Activated T-cell treated with anti-CD3 and anti-CD28 coated beads, Interleukin-2, amount 50 U/mL, for 24 hours (primary cell): ENCODE data around the gene FAM241A.

ENCODE experiments used
- DNase-seq: peaks from one replicate; pipeline ENCODE4 v3.0.0-alpha.2; 2020
- H3K27ac Mint-ChIP-seq: 2 replicates; pipeline ENCODE4 v1.8.0; 2020; ENCODE audit warnings: mild to moderate bottlenecking, mixed read lengths
- H3K27me3 Mint-ChIP-seq: 2 replicates; pipeline ENCODE4 v1.8.0; 2020; ENCODE audit warnings: mixed read lengths
- H3K36me3 Mint-ChIP-seq: 2 replicates; pipeline ENCODE4 v1.8.0; 2020; ENCODE audit warnings: low read depth, mixed read lengths
- H3K4me1 Mint-ChIP-seq: 2 replicates; pipeline ENCODE4 v1.8.0; 2020; ENCODE audit warnings: low read depth, mixed read lengths
- H3K4me3 Mint-ChIP-seq: 2 replicates; pipeline ENCODE4 v1.8.0; 2020; ENCODE audit warnings: mild to moderate bottlenecking, moderate library complexity, mixed read lengths
- H3K9me3 Mint-ChIP-seq: 2 replicates; pipeline ENCODE4 v1.8.0; 2020; ENCODE audit warnings: mixed read lengths

Gene FAM241A

DNA sequence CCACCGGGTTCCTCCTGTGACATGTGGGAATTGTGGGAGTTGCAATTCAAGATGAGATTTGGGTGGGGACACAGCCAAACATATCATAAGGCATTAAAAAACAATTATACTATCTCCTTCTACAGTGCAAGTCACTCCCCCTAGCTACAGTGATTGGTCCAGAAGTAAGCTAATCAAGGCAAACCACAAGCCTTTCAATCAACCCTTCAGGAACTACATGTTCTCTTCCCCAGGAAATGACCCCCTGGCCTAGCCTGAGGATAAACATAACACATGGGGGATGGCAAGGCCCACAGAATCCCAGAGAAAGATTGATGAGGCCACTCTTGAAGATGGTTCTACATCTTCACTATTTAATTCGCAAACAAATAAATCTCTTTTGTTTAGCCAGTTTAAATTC, 25.2 kb upstream of the FAM241A start:
- H3K4me1 Mint-ChIP-seq = peaks cover 20% of the 10 kb centered on the region
- H3K27me3 Mint-ChIP-seq = peaks cover 5% of the 10 kb centered on the region
- H3K36me3 Mint-ChIP-seq = peaks cover 2% of the 10 kb centered on the region
- peak overlapping the region; percentile 97 for H3K27ac Mint-ChIP-seq
- DNase-seq = no peak
- H3K4me3 Mint-ChIP-seq = no peak overlapping the region
- peaks cover 8% of the 10 kb centered on the region for H3K9me3 Mint-ChIP-seq

DNA sequence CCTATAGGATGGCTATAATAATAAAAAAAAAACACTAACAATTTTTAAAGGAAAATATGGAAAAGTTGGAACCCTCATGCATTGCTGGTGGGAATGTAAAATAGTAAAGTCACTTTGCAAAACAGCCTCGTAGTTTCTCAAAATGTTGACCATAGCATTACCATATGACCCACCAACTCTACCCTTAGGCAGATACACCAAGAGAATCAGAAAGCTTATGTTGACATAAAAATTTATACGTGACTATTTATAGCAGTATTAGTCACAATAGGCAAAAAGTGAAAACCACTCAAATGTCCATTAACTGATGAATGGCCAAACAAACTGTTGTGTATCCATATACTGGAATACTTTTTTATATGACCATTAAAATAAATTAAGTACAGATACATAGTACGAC, 19.8 kb upstream of the FAM241A start:
- Mint-ChIP-seq H3K9me3 (no peaks in the 10 kb centered on the region), H3K27ac (no peak overlapping the region), H3K4me3 (no peak overlapping the region), H3K36me3 (no peaks in the 10 kb centered on the region), H3K27me3 (peaks cover 12% of the 10 kb centered on the region), H3K4me1 (peaks cover 12% of the 10 kb centered on the region)
- no peak for DNase-seq

DNA sequence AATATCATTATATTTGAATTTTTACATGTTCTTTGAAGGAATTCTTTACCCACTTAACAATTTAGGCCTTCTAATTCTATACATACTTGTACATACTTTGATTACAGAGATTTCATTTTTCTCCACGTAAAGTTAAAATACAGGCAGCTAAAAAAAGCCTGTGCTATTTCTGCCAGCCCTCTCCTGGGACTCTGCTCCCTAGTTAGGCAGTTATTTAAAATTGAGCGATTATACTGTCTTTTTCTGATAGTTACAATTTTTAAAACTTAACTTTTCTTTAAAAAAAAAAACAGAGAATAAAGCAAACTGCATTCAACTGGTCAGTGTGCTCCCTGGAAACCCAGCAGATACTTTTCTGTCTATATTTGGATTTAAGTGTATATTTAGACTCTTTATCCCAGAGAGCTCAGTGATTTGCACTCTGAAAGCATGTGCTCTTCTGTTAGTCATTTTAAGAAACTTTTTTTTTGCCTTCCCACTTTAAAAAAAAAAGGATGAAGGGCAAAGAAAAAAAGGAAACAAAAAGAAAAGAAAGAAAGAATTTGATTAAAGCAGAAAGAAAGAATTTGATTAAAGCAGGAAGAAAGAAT, 18.1 kb upstream of the FAM241A start:
- DNase-seq = no peak
- no peak overlapping the region for H3K4me3 Mint-ChIP-seq
- no peaks in the 10 kb centered on the region for H3K36me3 Mint-ChIP-seq
- no peak overlapping the region for H3K27ac Mint-ChIP-seq
- H3K27me3 Mint-ChIP-seq = peaks cover 12% of the 10 kb centered on the region
- peaks cover 15% of the 10 kb centered on the region for H3K4me1 Mint-ChIP-seq
- H3K9me3 Mint-ChIP-seq = no peaks in the 10 kb centered on the region

DNA sequence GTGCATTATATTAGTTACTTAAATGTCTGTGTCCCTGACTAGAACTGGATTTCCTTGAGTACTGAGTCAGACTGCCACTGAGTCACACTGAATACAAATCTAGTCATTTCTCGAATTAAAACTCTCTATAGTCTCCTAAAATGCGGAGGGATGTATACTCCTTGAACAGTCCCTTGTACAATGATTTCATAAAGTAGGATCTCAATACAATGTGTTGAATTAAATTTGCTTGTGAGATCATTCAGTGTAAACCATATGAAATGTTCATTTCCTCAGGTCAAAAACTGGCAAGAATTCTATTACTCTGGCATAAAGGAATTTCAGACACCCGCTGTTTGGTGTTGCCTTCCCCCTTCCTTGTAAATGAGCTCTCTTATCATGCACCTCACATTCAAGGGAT, 17.5 kb upstream of the FAM241A start:
- H3K4me3 Mint-ChIP-seq = no peak overlapping the region
- H3K9me3 Mint-ChIP-seq = no peaks in the 10 kb centered on the region
- H3K27ac Mint-ChIP-seq = no peak overlapping the region
- DNase-seq = no peak
- H3K36me3 Mint-ChIP-seq = no peaks in the 10 kb centered on the region
- H3K4me1 Mint-ChIP-seq = peaks cover 15% of the 10 kb centered on the region
- peaks cover 12% of the 10 kb centered on the region for H3K27me3 Mint-ChIP-seq

DNA sequence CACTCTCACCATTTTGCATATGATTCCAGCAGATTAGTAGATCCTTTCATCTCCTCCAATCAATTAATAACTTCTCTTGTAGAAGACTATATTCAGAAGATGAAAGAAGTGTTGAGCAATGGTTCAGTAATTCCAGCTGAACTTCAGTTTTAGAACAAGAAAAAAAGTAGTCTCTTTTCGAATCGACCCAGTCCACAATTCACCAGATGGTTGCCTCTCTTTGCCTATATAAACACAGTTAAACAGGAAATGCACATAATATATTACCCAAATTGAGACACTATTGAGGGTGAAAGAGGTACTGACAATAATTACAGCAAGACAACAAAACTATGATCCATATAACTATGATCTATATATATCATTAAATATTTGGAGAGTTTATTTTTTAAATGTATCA, 16.8 kb upstream of the FAM241A start:
- H3K27me3 Mint-ChIP-seq = peaks cover 12% of the 10 kb centered on the region
- no peaks in the 10 kb centered on the region for H3K36me3 Mint-ChIP-seq

DNA sequence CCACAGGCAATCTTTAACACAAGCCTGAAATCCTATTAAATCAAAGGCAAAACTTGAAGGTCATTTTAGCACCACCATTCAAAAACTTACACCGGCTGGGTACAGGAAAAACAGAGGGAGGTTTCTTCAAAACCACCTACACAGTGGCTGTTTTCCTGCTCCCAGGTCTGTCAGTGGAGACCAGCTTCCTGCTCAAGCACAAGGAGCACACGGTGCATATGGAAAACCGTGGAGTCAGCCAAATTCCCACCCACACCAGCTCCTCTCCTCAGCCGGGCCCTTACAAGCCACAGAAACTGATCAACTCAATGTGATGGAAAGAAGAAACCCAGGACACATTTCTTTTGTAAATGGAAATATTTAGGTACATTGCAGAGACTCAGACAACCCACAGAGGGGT, 14.3 kb upstream of the FAM241A start:
- Mint-ChIP-seq H3K27me3 (peaks cover 4% of the 10 kb centered on the region), H3K36me3 (no peaks in the 10 kb centered on the region), H3K9me3 (no peaks in the 10 kb centered on the region), H3K27ac (no peak overlapping the region), H3K4me1 (peaks cover 15% of the 10 kb centered on the region), H3K4me3 (no peak overlapping the region)
- DNase-seq = no peak

More for the DNA sequence above, 16.8 kb upstream of the FAM241A start:
- no peak overlapping the region for H3K4me3 Mint-ChIP-seq
- no peak overlapping the region for H3K27ac Mint-ChIP-seq
- H3K4me1 Mint-ChIP-seq = peaks cover 15% of the 10 kb centered on the region
- no peaks in the 10 kb centered on the region for H3K9me3 Mint-ChIP-seq
- no peak for DNase-seq

DNA sequence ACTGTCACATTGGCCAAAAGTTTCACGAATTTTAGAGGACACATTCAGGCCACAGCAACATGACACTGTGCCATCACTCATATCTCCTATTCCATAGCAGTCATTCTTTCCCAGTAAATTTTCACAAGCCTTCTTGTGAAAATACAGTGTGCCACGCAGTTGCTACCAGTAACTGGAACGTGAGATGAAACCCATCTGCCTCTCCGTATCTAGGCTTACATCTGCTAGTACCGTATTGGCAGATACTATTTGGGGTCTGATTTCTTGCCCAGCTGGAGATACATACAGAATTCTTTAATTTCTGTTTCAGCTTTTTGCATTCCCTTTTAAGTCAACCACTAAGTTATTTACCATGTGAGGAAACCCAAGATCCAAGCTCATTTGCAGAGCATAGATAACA, 8.7 kb upstream of the FAM241A start:
- no peak overlapping the region for H3K4me3 Mint-ChIP-seq
- H3K4me1 Mint-ChIP-seq = no peaks in the 10 kb centered on the region
- H3K27ac Mint-ChIP-seq = no peak overlapping the region
- H3K9me3 Mint-ChIP-seq = no peaks in the 10 kb centered on the region
- H3K36me3 Mint-ChIP-seq = no peaks in the 10 kb centered on the region
- no peak for DNase-seq
- H3K27me3 Mint-ChIP-seq = no peaks in the 10 kb centered on the region

DNA sequence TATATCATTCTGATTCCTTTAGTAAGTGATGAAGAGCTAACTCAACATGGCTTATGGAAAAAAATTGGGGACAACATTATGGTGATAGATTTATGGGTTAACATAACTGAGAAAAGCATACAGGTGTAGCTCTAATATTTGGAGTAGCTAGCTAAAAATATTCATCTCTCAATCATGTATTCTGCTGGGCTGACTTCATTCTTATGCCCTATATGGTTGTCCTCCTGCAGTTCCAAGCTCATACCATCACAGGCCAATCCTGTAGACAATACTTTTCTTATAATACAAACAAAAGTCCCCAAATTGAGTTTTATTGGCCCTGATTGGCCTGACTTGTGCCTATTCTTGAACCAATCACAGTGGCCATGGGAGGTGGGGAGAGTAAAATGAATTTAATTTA, 6.7 kb upstream of the FAM241A start:
- no peaks in the 10 kb centered on the region for H3K36me3 Mint-ChIP-seq
- no peak overlapping the region for H3K27ac Mint-ChIP-seq
- no peak for DNase-seq
- H3K27me3 Mint-ChIP-seq = no peaks in the 10 kb centered on the region
- H3K4me1 Mint-ChIP-seq = no peaks in the 10 kb centered on the region
- no peaks in the 10 kb centered on the region for H3K9me3 Mint-ChIP-seq
- no peak overlapping the region for H3K4me3 Mint-ChIP-seq

DNA sequence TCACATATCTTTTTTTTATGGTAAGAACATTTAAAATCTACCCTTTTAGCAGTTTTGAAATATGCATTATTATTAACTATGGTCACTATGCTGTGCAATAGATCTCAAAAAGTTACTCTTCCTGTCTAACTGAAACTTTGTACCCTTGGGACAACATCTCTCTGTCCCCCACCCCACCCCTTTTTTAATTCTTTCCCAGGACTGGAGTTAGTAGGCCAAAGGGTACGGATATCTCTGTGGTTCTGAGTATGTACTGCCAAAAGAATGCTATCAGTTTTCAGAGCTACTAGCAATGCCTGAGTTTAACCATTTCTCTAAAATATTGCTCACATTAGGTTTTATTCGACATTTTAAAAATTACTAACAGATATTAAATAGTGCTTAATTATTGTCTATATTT, 4.7 kb upstream of the FAM241A start:
- no peaks in the 10 kb centered on the region for H3K9me3 Mint-ChIP-seq
- H3K36me3 Mint-ChIP-seq = no peaks in the 10 kb centered on the region
- no peak for DNase-seq
- H3K27me3 Mint-ChIP-seq = no peaks in the 10 kb centered on the region
- no peak overlapping the region for H3K4me3 Mint-ChIP-seq
- H3K27ac Mint-ChIP-seq = no peak overlapping the region
- peaks cover 15% of the 10 kb centered on the region for H3K4me1 Mint-ChIP-seq

DNA sequence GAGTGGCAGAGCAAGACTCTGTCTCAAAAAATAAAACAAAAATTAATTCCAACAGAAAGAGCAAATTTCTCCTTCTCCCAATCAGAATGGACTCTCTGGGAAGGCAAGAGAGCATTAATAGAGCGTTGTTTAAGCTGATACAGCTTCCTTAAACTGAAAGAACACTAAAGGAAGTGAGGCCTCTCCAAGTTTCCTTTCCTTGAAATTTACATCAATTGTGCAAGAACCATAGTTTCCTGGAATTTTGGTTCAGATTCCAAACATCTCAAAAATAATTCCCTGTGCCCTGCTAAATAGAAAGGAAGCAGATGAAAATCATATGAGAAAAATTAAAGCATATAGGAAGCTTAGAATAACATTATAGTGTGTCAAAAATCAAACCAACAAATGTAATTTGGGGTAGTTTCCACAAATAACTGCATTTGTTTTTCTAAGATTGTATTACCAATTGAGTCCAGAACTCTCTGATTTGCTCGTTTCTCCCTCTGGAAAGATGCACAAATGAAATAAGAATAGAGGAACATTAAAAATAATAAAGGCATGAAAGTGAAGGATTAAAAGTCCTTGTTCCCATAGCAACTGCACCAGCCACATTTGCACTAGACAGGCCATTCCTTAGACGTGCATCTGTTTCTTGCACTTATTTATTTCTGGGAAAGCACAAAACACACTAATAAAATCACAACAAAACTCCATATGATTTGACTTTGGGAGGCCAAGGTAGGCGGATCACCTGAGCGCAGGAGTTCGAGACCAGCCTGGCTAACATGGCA, 3.7 kb upstream of the FAM241A start:
- H3K36me3 Mint-ChIP-seq = peaks cover 6% of the 10 kb centered on the region
- no peak overlapping the region for H3K27ac Mint-ChIP-seq
- H3K4me3 Mint-ChIP-seq = no peak overlapping the region
- no peaks in the 10 kb centered on the region for H3K27me3 Mint-ChIP-seq
- H3K9me3 Mint-ChIP-seq = no peaks in the 10 kb centered on the region
- DNase-seq = no peak
- H3K4me1 Mint-ChIP-seq = peaks cover 18% of the 10 kb centered on the region

DNA sequence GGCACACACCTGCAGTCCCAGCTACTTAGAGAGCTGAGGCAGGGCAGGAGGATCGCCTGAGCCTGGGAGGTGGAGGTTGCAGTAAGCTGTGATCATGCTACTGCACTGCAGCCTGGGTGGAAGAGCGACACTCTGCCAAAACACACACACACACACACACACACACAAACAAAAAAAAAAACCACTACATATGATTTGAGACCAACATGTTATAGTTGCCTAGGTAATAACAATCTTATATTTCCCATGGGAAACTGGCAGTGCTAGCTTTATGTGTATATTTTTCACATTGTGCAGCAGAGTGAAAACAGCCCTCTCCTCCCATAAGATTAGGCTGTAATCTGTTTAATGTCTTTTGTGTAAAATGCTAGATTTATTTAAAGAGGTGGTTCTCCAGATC, 3.1 kb upstream of the FAM241A start:
- H3K36me3 Mint-ChIP-seq = peaks cover 13% of the 10 kb centered on the region
- no peaks in the 10 kb centered on the region for H3K27me3 Mint-ChIP-seq
- no peak overlapping the region for H3K4me3 Mint-ChIP-seq
- peaks cover 24% of the 10 kb centered on the region for H3K4me1 Mint-ChIP-seq
- no peak overlapping the region for H3K27ac Mint-ChIP-seq
- no peak for DNase-seq
- no peaks in the 10 kb centered on the region for H3K9me3 Mint-ChIP-seq

DNA sequence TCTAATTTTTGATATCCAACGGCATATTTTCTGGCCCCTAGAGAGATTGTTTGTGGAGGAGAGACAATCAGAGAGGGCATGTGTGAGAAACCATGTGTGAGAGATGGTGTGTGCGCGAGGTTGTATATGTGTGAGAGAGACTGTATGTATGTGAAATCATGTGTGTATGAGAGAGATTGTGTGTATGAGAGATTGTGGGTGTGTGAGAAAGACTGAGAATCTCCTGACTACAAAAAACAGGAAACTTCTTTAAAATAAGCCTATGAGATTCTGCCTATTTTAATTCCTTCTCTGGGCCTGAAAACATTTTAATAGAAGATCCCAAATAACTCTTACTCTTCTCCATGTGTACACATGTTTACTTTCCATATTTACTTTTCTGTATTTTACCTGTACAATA, 1.5 kb upstream of the FAM241A start:
- no peak overlapping the region for H3K4me3 Mint-ChIP-seq
- no peak overlapping the region for H3K27ac Mint-ChIP-seq
- DNase-seq = no peak

DNA sequence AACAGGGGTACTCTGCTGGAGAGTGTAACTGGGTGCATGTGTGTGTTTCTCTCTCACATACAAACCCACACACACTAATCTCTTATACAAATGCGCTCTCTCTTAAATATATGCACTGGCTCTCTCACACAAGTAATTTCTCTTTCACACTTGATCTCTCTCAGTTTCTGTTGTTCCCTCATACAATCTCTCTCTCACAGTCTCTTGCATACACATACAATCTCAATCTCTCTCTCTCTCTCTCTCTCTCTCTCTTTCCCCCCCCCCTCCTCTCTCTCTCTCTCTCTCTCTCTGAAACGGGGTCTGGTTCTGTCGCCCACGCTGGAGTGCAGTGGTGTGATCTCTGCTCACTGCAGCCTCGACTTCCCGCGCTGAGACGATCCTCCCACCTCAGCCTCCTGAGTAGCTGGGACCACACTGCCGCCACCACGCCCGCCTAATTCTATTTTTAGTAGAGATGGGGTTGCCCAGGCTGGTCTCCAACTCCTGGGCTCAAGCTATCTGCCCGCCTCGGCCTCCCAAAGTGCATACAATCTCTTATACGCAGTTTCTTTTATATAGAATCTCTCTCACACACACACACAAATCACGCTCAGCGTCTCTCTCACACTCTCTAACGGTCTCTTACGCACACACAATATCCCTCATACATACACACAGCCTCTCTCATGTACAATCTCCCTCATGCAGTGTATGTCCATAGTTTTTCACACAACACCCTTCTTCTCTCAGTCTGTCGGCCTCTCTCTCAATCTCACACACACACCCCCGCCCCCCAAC, 518 bp upstream of the FAM241A start:
- H3K4me1 Mint-ChIP-seq = peaks cover 45% of the 10 kb centered on the region
- H3K27me3 Mint-ChIP-seq = no peaks in the 10 kb centered on the region
- peak overlapping the region; percentile 75 for H3K4me3 Mint-ChIP-seq
- H3K27ac Mint-ChIP-seq = peak overlapping the region; percentile 77
- no peaks in the 10 kb centered on the region for H3K9me3 Mint-ChIP-seq
- peaks cover 30% of the 10 kb centered on the region for H3K36me3 Mint-ChIP-seq
- no peak for DNase-seq

More for the DNA sequence above, 1.5 kb upstream of the FAM241A start:
- peaks cover 39% of the 10 kb centered on the region for H3K4me1 Mint-ChIP-seq
- peaks cover 26% of the 10 kb centered on the region for H3K36me3 Mint-ChIP-seq
- H3K9me3 Mint-ChIP-seq = no peaks in the 10 kb centered on the region
- no peaks in the 10 kb centered on the region for H3K27me3 Mint-ChIP-seq

DNA sequence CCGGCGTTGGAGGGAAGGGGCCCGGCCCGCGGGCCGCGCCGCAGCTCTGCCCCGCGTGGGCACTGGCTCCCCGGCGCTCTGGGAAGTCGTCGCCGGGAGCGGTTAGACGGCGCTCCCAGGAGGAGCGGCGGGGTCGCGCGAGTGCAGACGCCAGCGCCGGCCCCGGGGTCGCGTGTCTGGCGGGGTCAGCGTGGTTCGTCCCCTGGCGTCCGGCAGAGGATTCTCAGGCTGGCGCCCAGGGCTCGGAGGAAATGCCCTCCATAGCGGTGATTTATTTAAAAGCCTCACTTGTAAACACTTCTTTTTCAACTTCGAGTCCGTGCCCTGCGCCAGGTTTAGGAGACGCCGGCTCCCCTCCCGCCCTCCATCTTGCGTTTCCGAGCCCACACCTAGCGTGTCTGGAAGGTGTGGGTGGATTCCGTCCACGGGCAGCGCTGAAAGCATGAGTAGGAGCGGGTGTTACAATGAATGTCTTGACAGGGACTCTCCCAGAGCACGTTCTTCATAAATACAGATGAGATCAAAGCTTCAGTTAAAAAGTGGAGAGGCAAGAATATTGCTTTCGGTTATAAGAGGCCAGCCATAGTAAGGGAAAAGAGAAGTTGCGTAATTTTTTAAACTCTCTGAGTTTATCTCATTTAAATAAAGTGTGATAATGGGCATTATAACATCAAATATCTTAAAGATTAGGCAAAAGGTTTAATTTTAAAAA, 692 bp downstream of the FAM241A start:
- H3K4me1 Mint-ChIP-seq = peaks cover 51% of the 10 kb centered on the region
- H3K9me3 Mint-ChIP-seq = no peaks in the 10 kb centered on the region
- peak overlapping the region; percentile 91 for H3K4me3 Mint-ChIP-seq
- H3K36me3 Mint-ChIP-seq = peaks cover 35% of the 10 kb centered on the region
- H3K27ac Mint-ChIP-seq = peak overlapping the region; percentile 96
- peak; percentile 84 for DNase-seq
- no peaks in the 10 kb centered on the region for H3K27me3 Mint-ChIP-seq
